CD4-positive, alpha-beta memory T cell (primary cell): ENCODE results near the gene SLC47A2. TPM values are rescaled to one million over a fixed set of nuclear protein-coding genes. Genes with fewer than 3 reads are reported as not detected.
"Not testable (repeated sequence)": the region's sequence is repeated elsewhere in the genome, so short reads cannot be mapped to it uniquely, and the experiment has no call there.

Source experiments
- CTCF ChIA-PET: fragments of 350-600 bp; sonication (Branson Sonifier 250); formaldehyde crosslinking; loops from one replicate; lab custom pipeline; 2021; ENCODE audit warnings: inconsistent platforms; ENCODE audit not compliant: partially characterized antibody; lab: Charles Lee
- POLR2A ChIA-PET: fragments of 350-600 bp; sonication (Branson Sonifier 250); formaldehyde crosslinking; loops from one replicate; lab custom pipeline; 2021; ENCODE audit not compliant: partially characterized antibody; lab: Charles Lee
- DNase-seq, 5 donors: peaks; one replicate each; pipeline versions ENCODE4 v3.0.0 to v3.0.0-alpha.2; 2020 to 2022; ENCODE audit warnings: mixed read lengths in 1 of 5
- H3K27ac ChIP-seq: one replicate; pipeline ENCODE4 v1.7.0; 2013; ENCODE audit warnings: low read depth, low read length
- H3K27me3 ChIP-seq: 2 replicates; pipeline ENCODE4 v1.7.0; 2013; ENCODE audit warnings: mild to moderate bottlenecking, low read length, moderate library complexity; ENCODE audit not compliant: insufficient read depth
- H3K36me3 ChIP-seq: 2 replicates; pipeline ENCODE4 v1.7.0; 2013; ENCODE audit warnings: mild to moderate bottlenecking, low read length, moderate library complexity; ENCODE audit not compliant: insufficient read depth
- H3K4me1 ChIP-seq: 2 replicates; pipeline ENCODE4 v1.7.0; 2013; ENCODE audit warnings: mild to moderate bottlenecking, low read length, moderate library complexity; ENCODE audit not compliant: insufficient read depth
- H3K4me3 ChIP-seq, 2 donors: one replicate each; pipeline ENCODE4 v1.7.0; 2013; ENCODE audit warnings: low read length in 2 of 2, mild to moderate bottlenecking in 1 of 2
- H3K9me3 ChIP-seq, 2 donors: one replicate each; pipeline ENCODE4 v1.7.0; 2013; ENCODE audit warnings: low read length in 2 of 2, control low read depth in 1 of 2; ENCODE audit not compliant: control insufficient read depth in 1 of 2
- H3K27ac Mint-ChIP-seq, 7 donors: one replicate each; pipeline ENCODE4 v1.8.0; 2020 to 2021; ENCODE audit warnings: mixed read lengths in 7 of 7, mild to moderate bottlenecking in 6 of 7, inconsistent platforms in 3 of 7, moderate library complexity in 3 of 7
- H3K27me3 Mint-ChIP-seq, 2 donors: one replicate each; pipeline ENCODE4 v1.8.0; 2020 to 2021; ENCODE audit warnings: mixed read lengths in 2 of 2
- H3K36me3 Mint-ChIP-seq, 2 donors: one replicate each; pipeline ENCODE4 v1.8.0; 2020 to 2021; ENCODE audit warnings: mixed read lengths in 2 of 2, inconsistent platforms in 1 of 2, mild to moderate bottlenecking in 1 of 2
- H3K4me1 Mint-ChIP-seq, 4 donors: one replicate each; pipeline ENCODE4 v1.8.0; 2020 to 2021; ENCODE audit warnings: mixed read lengths in 4 of 4, mild to moderate bottlenecking in 1 of 4
- H3K4me3 Mint-ChIP-seq, 8 donors: one replicate each; pipeline ENCODE4 v1.8.0; 2020 to 2021; ENCODE audit warnings: mixed read lengths in 8 of 8, mild to moderate bottlenecking in 7 of 8, moderate library complexity in 6 of 8, inconsistent platforms in 3 of 8
- H3K9me3 Mint-ChIP-seq, 8 donors: one replicate each; pipeline ENCODE4 v1.8.0; 2020 to 2021; ENCODE audit warnings: mixed read lengths in 8 of 8, mild to moderate bottlenecking in 5 of 8, inconsistent platforms in 3 of 8, moderate library complexity in 1 of 8
- intact Hi-C: fragments of 100-400 bp; cut with micrococcal nuclease; formaldehyde crosslinking; loops from one replicate; pipeline ENCODE4 v1.15.1; 2023
- polyA plus RNA-seq, 2 donors: library from polyadenylated mRNA; unstranded; fragments of 300-500 nt; fragmentation: Illumina TruSeq; gene quantifications; one replicate each; pipeline ENCODE4 v1.2.3, GENCODE V29; 2021
- total RNA-seq, 2 experiments: library from RNA; stranded (reverse); gene quantifications; one replicate each; pipeline ENCODE4 v1.2.3, GENCODE V29; 2021

The SLC47A2 gene
- total and polyA plus RNA-seq, 4 experiments from 2014 or later = not detected

DNA sequence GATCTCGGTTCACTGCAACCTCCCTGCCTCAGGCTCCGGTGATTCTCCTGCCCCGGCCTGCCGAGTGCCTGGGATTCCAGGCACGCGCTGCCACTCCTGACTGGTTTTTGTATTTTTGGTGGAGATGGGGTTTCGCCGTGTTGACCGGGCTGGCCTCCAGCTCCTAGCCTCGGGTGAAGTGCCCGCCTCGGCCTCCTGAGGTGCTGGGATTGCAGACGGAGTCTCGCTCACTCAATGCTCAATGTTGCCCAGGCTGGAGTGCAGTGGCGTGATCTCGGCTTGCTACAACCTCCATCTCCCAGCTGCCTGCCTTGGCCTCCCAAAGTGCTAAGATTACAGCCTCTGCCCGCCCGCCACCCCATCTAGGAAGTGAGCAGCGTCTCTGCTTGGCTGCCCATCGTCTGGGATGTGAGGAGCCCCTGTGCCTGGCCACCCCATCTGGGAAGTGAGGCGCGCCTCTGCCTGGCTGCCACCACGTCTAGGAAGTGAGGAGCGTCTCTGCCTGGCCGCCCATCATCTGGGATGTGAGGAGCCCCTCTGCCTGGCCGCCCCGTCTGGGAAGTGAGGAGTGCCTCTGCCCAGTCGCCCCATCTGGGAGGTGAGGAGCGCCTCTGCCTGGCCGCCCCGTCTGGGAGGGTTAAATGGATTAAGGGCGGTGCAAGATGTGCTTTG is 31.3 kb downstream of the SLC47A2 start:
- H3K4me1 Mint-ChIP-seq, H3K36me3 Mint-ChIP-seq, CTCF ChIA-PET, H3K4me1 ChIP-seq, H3K27me3 Mint-ChIP-seq, H3K36me3 ChIP-seq, H3K27ac Mint-ChIP-seq, DNase-seq, intact Hi-C loops, POLR2A ChIA-PET, H3K27ac ChIP-seq, H3K27me3 ChIP-seq, H3K4me3 Mint-ChIP-seq, H3K4me3 ChIP-seq, H3K9me3 ChIP-seq, H3K9me3 Mint-ChIP-seq: not testable (repeated sequence)

DNA sequence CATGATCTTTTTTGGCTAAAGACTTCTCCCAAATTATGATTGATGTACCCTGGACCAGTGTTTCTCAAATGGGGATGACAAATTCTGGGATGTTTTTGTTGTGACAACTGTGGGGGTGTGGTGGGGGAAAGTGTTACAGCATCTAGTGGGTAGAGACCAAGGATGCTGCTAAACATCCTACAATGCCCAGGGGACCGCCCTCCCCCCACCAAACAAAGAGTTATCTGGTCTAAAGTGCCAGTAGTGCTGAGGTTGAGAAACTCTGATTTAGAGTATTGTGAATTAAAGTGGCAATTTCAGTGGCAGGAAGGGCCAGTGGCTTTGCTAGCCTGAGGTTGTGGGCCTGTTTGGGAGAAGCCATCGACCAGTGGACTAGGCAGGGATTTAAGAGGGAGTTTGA is 33.3 kb downstream of the SLC47A2 start:
- Histone ChIP-seq H3K4me1 (no peaks in the 10 kb centered on the region), H3K4me3 (no peak overlapping the region), H3K27me3 (no peaks in the 10 kb centered on the region), H3K9me3 (no peaks in the 10 kb centered on the region), H3K27ac (no peak overlapping the region), H3K36me3 (no peaks in the 10 kb centered on the region)
- CTCF ChIA-PET = interaction anchor here (1.0 kb wide), 1 partner anchor 170 kb away, joined by 3 read pairs; no protein-coding TSS in a partner anchor
- POLR2A ChIA-PET = no interaction called here
- Mint-ChIP-seq H3K4me3 (no peak overlapping the region), H3K36me3 (peaks cover 0 to 2% of the 10 kb centered on the region in 2 donors), H3K27me3 (no peaks in the 10 kb centered on the region), H3K27ac (no peak overlapping the region), H3K9me3 (no peaks in the 10 kb centered on the region), H3K4me1 (peaks cover 0 to 1% (median 0%) of the 10 kb centered on the region in 4 donors)
- intact Hi-C loops = no loop called here
- DNase-seq = no peak

DNA sequence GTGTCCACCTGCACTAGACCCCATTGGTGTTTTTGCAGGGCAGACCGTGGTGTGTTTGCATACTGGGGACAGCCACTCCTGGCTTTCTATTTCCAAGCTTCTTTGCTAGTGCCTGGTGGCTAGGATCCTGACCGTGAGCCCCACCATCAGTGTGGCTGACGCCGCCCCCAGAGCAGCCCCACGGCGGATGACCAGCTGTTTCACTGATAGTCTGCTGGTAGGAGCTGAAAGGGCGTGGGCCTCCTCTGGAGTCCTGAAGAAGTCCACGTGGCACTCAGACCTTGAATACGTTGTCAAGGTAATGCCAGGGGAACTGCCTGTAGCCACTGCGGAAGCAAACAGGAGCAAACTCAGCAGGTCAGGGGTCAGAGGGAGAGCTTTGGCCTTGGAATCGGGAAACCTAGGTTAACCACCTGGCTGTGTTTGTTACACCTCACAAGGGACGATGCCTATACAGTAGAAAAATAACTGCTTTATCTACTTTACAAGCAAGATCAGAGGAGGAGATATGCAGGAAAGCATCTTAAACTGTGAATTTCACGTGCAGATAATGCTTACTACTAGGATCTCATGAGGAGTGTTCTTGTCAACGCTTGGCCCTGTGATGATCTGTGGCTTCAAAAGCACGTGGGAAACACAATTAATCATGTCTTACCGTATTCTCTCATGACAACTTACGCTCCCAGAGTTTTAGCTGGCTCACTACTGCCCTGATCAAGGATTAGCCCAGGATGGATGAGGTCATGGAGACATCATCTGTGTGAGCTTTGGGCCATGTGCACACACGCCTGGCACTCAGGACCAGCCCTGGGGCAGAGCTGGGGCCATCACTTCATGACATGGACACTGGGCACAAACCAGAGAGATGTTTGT is 37.6 kb downstream of the SLC47A2 start:
- H3K9me3 ChIP-seq = no peaks in the 10 kb centered on the region
- intact Hi-C loops = no loop called here
- no peak overlapping the region for H3K4me3 Mint-ChIP-seq
- no peaks in the 10 kb centered on the region for H3K27me3 Mint-ChIP-seq
- no peaks in the 10 kb centered on the region for H3K4me1 ChIP-seq
- ChIA-PET CTCF (no interaction called here), POLR2A (no interaction called here)
- H3K9me3 Mint-ChIP-seq = no peaks in the 10 kb centered on the region
- no peak overlapping the region for H3K4me3 ChIP-seq
- H3K27ac Mint-ChIP-seq = peak overlapping the region in 2 of 7 donors; percentile 23 to 53
- H3K27ac ChIP-seq = no peak overlapping the region
- H3K27me3 ChIP-seq = no peaks in the 10 kb centered on the region
- H3K4me1 Mint-ChIP-seq = peaks cover 0 to 1% (median 0%) of the 10 kb centered on the region in 4 donors
- DNase-seq = no peak
- H3K36me3 ChIP-seq = no peaks in the 10 kb centered on the region
- H3K36me3 Mint-ChIP-seq = peaks cover 22 to 30% of the 10 kb centered on the region in 2 donors

DNA sequence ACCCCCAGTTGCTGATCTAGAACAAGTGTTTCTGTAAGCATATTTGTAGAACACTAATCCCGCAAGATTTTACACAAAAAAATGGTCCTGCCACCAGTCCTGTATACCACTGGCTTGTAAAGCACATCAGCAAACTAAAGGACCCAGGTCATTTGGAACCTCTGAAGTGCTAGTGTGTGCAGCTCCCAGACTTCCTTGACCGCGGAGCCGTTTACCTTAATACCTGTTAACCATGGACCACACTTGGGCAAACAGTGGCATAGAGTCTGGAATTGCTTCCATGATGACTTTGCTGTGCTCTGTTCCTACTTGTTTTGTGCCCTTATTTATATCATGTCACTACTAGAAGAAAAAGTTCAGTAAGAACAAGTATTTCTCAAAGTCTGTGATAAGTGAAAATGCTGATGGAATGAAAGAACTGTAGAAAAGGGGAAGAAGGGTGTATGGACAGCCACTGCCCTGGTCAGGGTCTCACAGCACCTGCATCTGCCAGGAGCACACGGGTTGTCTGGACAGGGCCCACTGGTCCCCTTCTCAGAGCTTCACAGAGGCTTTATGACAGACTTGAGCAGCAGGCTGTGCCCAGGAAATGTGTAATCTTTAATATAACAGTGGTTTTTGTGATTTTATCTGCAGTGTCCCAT is 38.5 kb downstream of the SLC47A2 start:
- Mint-ChIP-seq H3K27ac (no peak overlapping the region), H3K36me3 (peaks cover 22 to 33% of the 10 kb centered on the region in 2 donors), H3K4me3 (no peak overlapping the region), H3K27me3 (no peaks in the 10 kb centered on the region), H3K9me3 (no peaks in the 10 kb centered on the region), H3K4me1 (peaks cover 0 to 1% (median 0%) of the 10 kb centered on the region in 4 donors)
- no peak overlapping the region for H3K27ac ChIP-seq
- no peaks in the 10 kb centered on the region for H3K4me1 ChIP-seq
- no peaks in the 10 kb centered on the region for H3K36me3 ChIP-seq
- H3K27me3 ChIP-seq = no peaks in the 10 kb centered on the region
- H3K9me3 ChIP-seq = no peaks in the 10 kb centered on the region
- no peak overlapping the region for H3K4me3 ChIP-seq
- DNase-seq = no peak
- CTCF ChIA-PET = no interaction called here
- intact Hi-C loops = no loop called here
- POLR2A ChIA-PET = no interaction called here

DNA sequence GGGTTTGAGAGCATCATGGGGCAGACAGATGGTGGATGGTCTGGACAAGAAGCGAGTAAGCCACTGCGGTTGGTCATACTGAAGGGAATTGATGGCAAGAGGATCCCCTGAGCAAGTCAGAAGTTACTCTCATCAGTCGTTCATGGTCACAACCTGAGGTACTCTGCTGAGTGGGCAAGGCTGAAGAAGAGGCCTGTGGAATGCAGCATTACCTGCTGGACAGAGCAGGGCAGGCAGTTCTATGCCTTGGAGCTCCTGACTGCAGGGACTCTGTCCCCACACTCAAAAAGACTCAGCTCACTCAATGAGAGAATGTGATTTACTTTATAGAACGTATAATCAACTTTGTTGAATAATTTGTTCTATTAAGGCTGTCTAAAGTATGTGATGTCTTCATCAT is 39.5 kb downstream of the SLC47A2 start:
- H3K4me3 Mint-ChIP-seq = no peak overlapping the region
- ChIA-PET POLR2A (interaction anchor here (0.5 kb wide), 1 partner anchor 90 kb away, joined by 3 read pairs; no protein-coding TSS in a partner anchor), CTCF (no interaction called here)
- peaks cover 29 to 42% of the 10 kb centered on the region in 2 donors for H3K36me3 Mint-ChIP-seq
- peaks cover 0 to 3% (median under 1%) of the 10 kb centered on the region in 4 donors for H3K4me1 Mint-ChIP-seq
- H3K9me3 Mint-ChIP-seq = no peaks in the 10 kb centered on the region
- Histone ChIP-seq H3K4me3 (no peak overlapping the region), H3K9me3 (no peaks in the 10 kb centered on the region), H3K27me3 (no peaks in the 10 kb centered on the region), H3K36me3 (peaks cover 3% of the 10 kb centered on the region), H3K4me1 (no peaks in the 10 kb centered on the region), H3K27ac (no peak overlapping the region)
- intact Hi-C loops = no loop called here
- H3K27ac Mint-ChIP-seq = peak overlapping the region in 1 of 7 donors; percentile 8
- no peak for DNase-seq
- H3K27me3 Mint-ChIP-seq = no peaks in the 10 kb centered on the region

DNA sequence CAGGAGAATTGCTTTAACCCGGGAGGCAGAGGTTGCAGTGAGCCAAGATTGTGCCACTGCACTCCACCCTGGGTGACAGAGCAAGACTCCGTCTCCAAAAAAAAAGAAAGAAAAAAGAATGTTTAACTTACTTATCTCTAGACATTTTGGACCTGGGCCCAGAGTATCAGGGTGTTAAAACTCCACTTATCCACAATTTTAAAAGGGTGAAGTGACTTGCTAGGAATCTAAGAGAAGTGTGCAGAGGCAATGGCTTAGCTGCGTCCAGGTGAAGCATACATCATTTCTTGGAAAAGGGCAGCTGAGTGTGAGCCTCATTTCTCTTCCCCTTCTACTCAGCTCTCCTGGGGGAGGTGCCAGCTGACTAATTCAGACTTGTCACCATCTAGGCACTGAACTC is 42.8 kb downstream of the SLC47A2 start:
- Mint-ChIP-seq H3K27ac (no peak overlapping the region), H3K4me1 (peaks cover 0 to 3% (median 0%) of the 10 kb centered on the region in 4 donors), H3K27me3 (no peaks in the 10 kb centered on the region), H3K4me3 (no peak overlapping the region), H3K36me3 (peaks cover 45 to 54% of the 10 kb centered on the region in 2 donors), H3K9me3 (no peaks in the 10 kb centered on the region)
- no peak overlapping the region for H3K27ac ChIP-seq
- ChIA-PET POLR2A (no interaction called here), CTCF (no interaction called here)
- peaks cover 13% of the 10 kb centered on the region for H3K36me3 ChIP-seq
- no peaks in the 10 kb centered on the region for H3K9me3 ChIP-seq
- H3K4me3 ChIP-seq = no peak overlapping the region
- no peaks in the 10 kb centered on the region for H3K4me1 ChIP-seq
- H3K27me3 ChIP-seq = no peaks in the 10 kb centered on the region
- intact Hi-C loops = no loop called here
- no peak for DNase-seq
